HepG2 (cell line): ENCODE measurements around the gene TEX53. TPM values are rescaled to one million over a fixed set of nuclear protein-coding genes. Genes with fewer than 3 reads are reported as not detected.

Experiments used
- ADNP ChIP-seq: sonication (generic); formaldehyde crosslinking; IDR thresholded peaks from 2 replicates; pipeline ENCODE4 v1.4.0; 2020; ENCODE audit warnings: missing genetic modification reagents
- ARNT2 ChIP-seq: sonication (generic); formaldehyde crosslinking; IDR thresholded peaks from 2 replicates; pipeline ENCODE4 v1.8.0; 2022; ENCODE audit warnings: mild to moderate bottlenecking, low read depth, missing genetic modification reagents, moderate library complexity
- ASH2L ChIP-seq: fragments of 300-600, 200-600 bp; sonication (generic); IDR thresholded peaks from 2 replicates; pipeline ENCODE4 v1.7.0; 2017; ENCODE audit warnings: low read depth, mild to moderate bottlenecking, moderate library complexity, mixed read lengths, low read length; ENCODE audit not compliant: insufficient read length
- CAMTA2 ChIP-seq: sonication (generic); formaldehyde crosslinking; IDR thresholded peaks from 2 replicates; pipeline ENCODE4 v1.4.0; 2020; ENCODE audit warnings: mild to moderate bottlenecking, missing genetic modification reagents, borderline replicate concordance
- EP300 ChIP-seq, 3 experiments: sonication (generic) in 1 of 3; formaldehyde crosslinking in 1 of 3; IDR thresholded peaks; 2 replicates each; pipeline versions ENCODE4 v1.5.1 to v1.6.1; 2011 to 2020; ENCODE audit warnings: low read depth in 2 of 3, low read length in 2 of 3, borderline replicate concordance in 1 of 3, improper control_type of control experiment in 1 of 3, mild to moderate bottlenecking in 1 of 3, missing genetic modification reagents in 1 of 3, moderate library complexity in 1 of 3
- FOSL1 ChIP-seq: sonication (generic); formaldehyde crosslinking; IDR thresholded peaks from 2 replicates; pipeline ENCODE4 v1.9.0; 2021; ENCODE audit warnings: missing genetic modification reagents, borderline replicate concordance
- GABPA ChIP-seq, 2 experiments: IDR thresholded peaks; 2 replicates each; pipeline ENCODE4 v1.6.1; 2011 to 2016; ENCODE audit warnings: low read depth in 2 of 2, low read length in 1 of 2, missing biosample characterization in 1 of 2, missing genetic modification characterization in 1 of 2
- HDAC2 ChIP-seq: sonication (generic); formaldehyde crosslinking; IDR thresholded peaks from 2 replicates; pipeline ENCODE4 v1.4.0; 2020; ENCODE audit warnings: missing genetic modification reagents
- HDAC6 ChIP-seq: fragments of 200-600 bp; sonication (generic); IDR thresholded peaks from 2 replicates; pipeline ENCODE4 v1.7.0; 2017; ENCODE audit warnings: mild to moderate bottlenecking, antibody characterized with exemption, low read length, low read depth
- HNRNPUL1 ChIP-seq: fragments of 200-400 bp; formaldehyde crosslinking; IDR thresholded peaks from 2 replicates; pipeline ENCODE4 v1.6.1; 2017; ENCODE audit warnings: low read depth, mild to moderate bottlenecking, low read length, moderate library complexity
- JUND ChIP-seq: sonication (generic); formaldehyde crosslinking; IDR thresholded peaks from 2 replicates; pipeline ENCODE4 v1.8.0; 2022; ENCODE audit warnings: mild to moderate bottlenecking, missing genetic modification reagents
- KMT2B ChIP-seq: IDR thresholded peaks from 2 replicates; pipeline ENCODE4 v1.6.1; 2016; ENCODE audit warnings: missing genetic modification reagents, missing compliant biosample characterization
- MED13 ChIP-seq: sonication (generic); formaldehyde crosslinking; IDR thresholded peaks from 2 replicates; pipeline ENCODE4 v1.5.0; 2020; ENCODE audit warnings: missing genetic modification reagents
- MEF2D ChIP-seq: sonication (generic); formaldehyde crosslinking; IDR thresholded peaks from 2 replicates; pipeline ENCODE4 v1.5.1; 2020; ENCODE audit warnings: mild to moderate bottlenecking, missing genetic modification reagents
- MEIS2 ChIP-seq: sonication (generic); formaldehyde crosslinking; IDR thresholded peaks from 2 replicates; pipeline ENCODE4 v1.9.0; 2021; ENCODE audit warnings: mild to moderate bottlenecking, missing genetic modification reagents
- NFE2L2 ChIP-seq: fragments of 150-350 bp; IDR thresholded peaks from 2 replicates; pipeline ENCODE4 v1.6.1; 2014; ENCODE audit warnings: low read length
- NKX3-1 ChIP-seq: sonication (generic); formaldehyde crosslinking; IDR thresholded peaks from 2 replicates; pipeline ENCODE4 v1.5.0; 2020; ENCODE audit warnings: missing genetic modification reagents
- NR0B2 ChIP-seq: sonication (generic); formaldehyde crosslinking; IDR thresholded peaks from 2 replicates; pipeline ENCODE4 v1.4.0; 2020; ENCODE audit warnings: mild to moderate bottlenecking, missing genetic modification reagents
- REPIN1 ChIP-seq: sonication (generic); formaldehyde crosslinking; IDR thresholded peaks from 2 replicates; pipeline ENCODE4 v1.8.0; 2022; ENCODE audit warnings: missing genetic modification reagents, low read depth, mild to moderate bottlenecking, borderline replicate concordance
- REXO4 ChIP-seq: sonication (generic); formaldehyde crosslinking; IDR thresholded peaks from 2 replicates; pipeline ENCODE4 v1.8.0; 2022; ENCODE audit warnings: missing genetic modification reagents, mild to moderate bottlenecking, borderline replicate concordance
- RXRB ChIP-seq: IDR thresholded peaks from 2 replicates; pipeline ENCODE4 v1.6.1; 2016; ENCODE audit warnings: borderline replicate concordance, missing genetic modification reagents, missing compliant biosample characterization
- TCF7 ChIP-seq: sonication (generic); IDR thresholded peaks from 2 replicates; pipeline ENCODE4 v1.6.1; 2016; ENCODE audit warnings: antibody characterized with exemption, low read depth
- THAP11 ChIP-seq: IDR thresholded peaks from 2 replicates; pipeline ENCODE4 v1.6.1; 2016; ENCODE audit warnings: missing biosample characterization, missing genetic modification reagents
- U2AF2 ChIP-seq: fragments of 200-400 bp; formaldehyde crosslinking; IDR thresholded peaks from 2 replicates; pipeline ENCODE4 v1.6.1; 2017; ENCODE audit warnings: low read depth, mild to moderate bottlenecking, low read length
- ZBTB20 ChIP-seq: sonication (generic); formaldehyde crosslinking; IDR thresholded peaks from 2 replicates; pipeline ENCODE4 v1.8.1; 2023; ENCODE audit warnings: missing genetic modification reagents, low read depth, mild to moderate bottlenecking, borderline replicate concordance
- ZNF264 ChIP-seq: sonication (generic); formaldehyde crosslinking; IDR thresholded peaks from 2 replicates; pipeline ENCODE4 v1.4.0; 2020; ENCODE audit warnings: missing genetic modification reagents
- ZNF577 ChIP-seq: sonication (generic); formaldehyde crosslinking; IDR thresholded peaks from 2 replicates; pipeline ENCODE4 v1.4.0; 2020; ENCODE audit warnings: mild to moderate bottlenecking, low read depth, missing genetic modification reagents, borderline replicate concordance
- ZNF781 ChIP-seq: sonication (generic); formaldehyde crosslinking; IDR thresholded peaks from 2 replicates; pipeline ENCODE4 v1.5.1; 2020; ENCODE audit warnings: borderline replicate concordance, mild to moderate bottlenecking, missing genetic modification reagents; ENCODE audit errors: not compliant biosample characterization
- ZNF878 ChIP-seq: sonication (generic); formaldehyde crosslinking; IDR thresholded peaks from 2 replicates; pipeline ENCODE4 v1.8.1; 2023; ENCODE audit warnings: mild to moderate bottlenecking, missing genetic modification reagents, moderate library complexity
- ZSCAN9 ChIP-seq: IDR thresholded peaks from 2 replicates; pipeline ENCODE4 v1.6.1; 2016; ENCODE audit warnings: borderline replicate concordance
- polyA plus RNA-seq, 8 experiments: library from polyadenylated mRNA; depleted of rRNA in 3 of 8; stranded (reverse) in 7 of 8; unstranded in 1 of 8; fragments of >200 nt; fragmentation: Illumina TruSeq in 4 of 8; extraction: Trizol in 4 of 8; gene quantifications; 2 replicates each; pipeline versions ENCODE4 v1.2.1 to v1.2.3, GENCODE V29; 2011 to 2016; ENCODE audit warnings: low read depth in 4 of 8, missing spikeins in 1 of 8, mixed read lengths in 1 of 8; ENCODE audit not compliant: insufficient read depth in 1 of 8
- total RNA-seq, 5 experiments: library from RNA; depleted of rRNA; stranded (reverse); fragments of >200 nt; fragmentation: Illumina TruSeq; extraction: Trizol; gene quantifications; 2 replicates each; pipeline ENCODE4 v1.2.3, GENCODE V29; 2016; ENCODE audit warnings: low read depth in 1 of 5
- TF ChIP-seq, protein P1 (sequence below): IDR thresholded peaks from 2 replicates; pipeline ENCODE4 v1.6.1; 2012; ENCODE audit warnings: inconsistent platforms
- TF ChIP-seq, protein P2 (sequence below): sonication (generic); formaldehyde crosslinking; IDR thresholded peaks from 2 replicates; pipeline ENCODE4 v1.8.1; 2023; ENCODE audit warnings: missing genetic modification reagents, mild to moderate bottlenecking, borderline replicate concordance

TEX53 gene
- total and polyA plus RNA-seq, 2 of the 13 experiments (the other 11 are each of a cell fraction or from before 2014, with no cell fraction given) = not detected

DNA sequence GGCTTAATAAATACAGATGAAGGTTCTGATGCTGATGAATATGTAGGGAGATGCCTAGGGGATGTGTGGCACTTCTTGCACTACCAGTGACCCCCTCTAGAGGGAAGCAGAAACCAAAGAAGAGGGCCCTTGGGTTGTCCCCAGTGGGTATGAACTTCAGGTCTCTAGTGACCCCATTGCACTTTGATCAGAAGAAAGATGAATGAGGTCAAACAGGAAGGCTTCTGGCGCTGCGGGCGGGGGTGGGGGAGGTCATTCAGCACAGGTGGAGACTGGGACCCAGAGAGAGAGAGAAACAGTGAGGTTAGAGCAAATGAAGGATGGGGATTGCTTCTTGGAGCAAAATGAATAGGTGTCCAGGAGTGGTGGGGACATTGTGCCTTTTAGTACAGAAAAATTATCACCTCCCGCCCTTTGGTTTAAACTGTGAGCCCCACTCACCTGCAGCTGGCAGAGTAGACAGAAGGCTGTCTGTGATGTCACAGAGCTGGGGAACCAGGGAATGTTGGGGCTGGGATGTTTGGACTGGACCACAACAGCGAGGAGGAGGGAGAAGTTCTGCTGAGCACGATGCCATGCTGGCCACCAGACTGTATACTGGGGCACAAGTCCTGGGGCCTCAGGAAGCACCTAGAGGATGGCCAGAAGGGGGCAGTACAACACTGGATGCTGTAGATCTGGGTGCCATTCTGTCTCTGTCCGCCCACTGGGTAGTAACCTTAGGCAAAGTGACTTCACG is 24.2 kb upstream of the TEX53 start, which contains the start of gene TEX48 (continued):
- TF ChIP-seq REPIN1 (CRISPR knock-in tag) (no peak), THAP11 (0 out of 2 replicates have a peak, but pooled peaks have one; percentile 15), ZSCAN9 (CRISPR knock-in tag) (no peak), U2AF2 (no peak), HDAC6 (no peak), CAMTA2 (no peak), ASH2L (no peak), MEF2D (0 out of 2 replicates have a peak, but pooled peaks have one; percentile 20), ZBTB20 (CRISPR knock-in tag) (no peak), NFE2L2 (no peak), REXO4 (CRISPR knock-in tag) (no peak), NKX3-1 (CRISPR knock-in tag) (no peak), ARNT2 (no peak), GABPA (IDR thresholded peaks at IDR 0.05; ENCODE audit: low read depth, low read length) (no peak), GABPA (CRISPR knock-in tag; IDR thresholded peaks at IDR 0.05; ENCODE audit: low read depth) (no peak), RXRB (CRISPR knock-in tag) (peak; percentile 51), FOSL1 (CRISPR knock-in tag) (no peak), JUND (no peak), NR0B2 (CRISPR knock-in tag) (no peak), MED13 (CRISPR knock-in tag) (no peak), HNRNPUL1 (no peak), MEIS2 (CRISPR knock-in tag) (no peak), HDAC2 (no peak), ZNF577 (CRISPR knock-in tag) (no peak), ADNP (CRISPR knock-in tag) (no peak), ZNF264 (CRISPR knock-in tag) (no peak), KMT2B (CRISPR knock-in tag) (no peak), ZNF781 (CRISPR knock-in tag) (peak; percentile 57), EP300 (IDR thresholded peaks at IDR 0.05; ENCODE audit: low read depth in 2 of 2, low read length in 2 of 2) (no peak), EP300 (CRISPR knock-in tag; IDR thresholded peaks at IDR 0.05; ENCODE audit: borderline replicate concordance) (no peak), TCF7 (no peak), ZNF878 (CRISPR knock-in tag) (no peak)
- TF ChIP-seq, protein P1, sequence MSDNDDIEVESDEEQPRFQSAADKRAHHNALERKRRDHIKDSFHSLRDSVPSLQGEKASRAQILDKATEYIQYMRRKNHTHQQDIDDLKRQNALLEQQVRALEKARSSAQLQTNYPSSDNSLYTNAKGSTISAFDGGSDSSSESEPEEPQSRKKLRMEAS = no peak
- TF ChIP-seq, protein P2, sequence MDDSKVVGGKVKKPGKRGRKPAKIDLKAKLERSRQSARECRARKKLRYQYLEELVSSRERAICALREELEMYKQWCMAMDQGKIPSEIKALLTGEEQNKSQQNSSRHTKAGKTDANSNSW (CRISPR knock-in tag) = no peak
